NCI-H524 (cell line): ENCODE measurements around the gene ZNF366.

Experiments
- DNase-seq, 2 experiments: peaks; one replicate each; lab custom pipeline; 2025; lab: John Stamatoyannopoulos, UW

The ZNF366 gene

DNA sequence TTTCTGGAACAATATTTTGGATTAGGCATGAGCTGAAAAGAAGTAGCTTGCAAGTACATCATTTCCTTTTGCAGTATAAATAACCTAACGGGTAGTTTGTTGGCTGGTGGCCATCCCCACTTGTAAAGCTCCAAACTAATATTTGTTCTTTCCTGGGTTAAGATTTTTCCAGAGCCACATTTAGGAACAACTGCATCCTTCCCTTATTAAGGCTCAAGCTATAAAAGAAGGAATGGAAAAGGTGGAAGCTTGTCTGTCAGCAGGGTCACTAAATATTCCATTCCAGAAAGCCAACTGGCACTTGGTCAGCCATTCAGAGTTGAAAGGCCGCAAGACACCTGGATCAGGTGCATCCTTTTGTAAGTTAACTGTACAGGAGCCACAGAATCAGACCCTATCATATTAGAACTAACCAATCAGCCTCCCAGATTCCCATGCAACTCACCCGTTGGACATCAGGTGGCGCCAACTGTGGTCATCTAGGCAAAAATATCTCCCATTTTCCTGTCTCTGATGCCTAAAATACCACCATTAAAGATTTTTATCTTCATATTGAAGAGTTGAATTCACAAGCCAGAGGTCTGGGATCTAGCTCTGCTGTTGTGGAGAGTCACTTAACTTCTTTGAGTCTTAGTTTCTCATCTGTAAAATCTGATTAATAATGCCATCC is 104.1 kb downstream of the ZNF366 start:
- DNase-seq, result no peak

DNA sequence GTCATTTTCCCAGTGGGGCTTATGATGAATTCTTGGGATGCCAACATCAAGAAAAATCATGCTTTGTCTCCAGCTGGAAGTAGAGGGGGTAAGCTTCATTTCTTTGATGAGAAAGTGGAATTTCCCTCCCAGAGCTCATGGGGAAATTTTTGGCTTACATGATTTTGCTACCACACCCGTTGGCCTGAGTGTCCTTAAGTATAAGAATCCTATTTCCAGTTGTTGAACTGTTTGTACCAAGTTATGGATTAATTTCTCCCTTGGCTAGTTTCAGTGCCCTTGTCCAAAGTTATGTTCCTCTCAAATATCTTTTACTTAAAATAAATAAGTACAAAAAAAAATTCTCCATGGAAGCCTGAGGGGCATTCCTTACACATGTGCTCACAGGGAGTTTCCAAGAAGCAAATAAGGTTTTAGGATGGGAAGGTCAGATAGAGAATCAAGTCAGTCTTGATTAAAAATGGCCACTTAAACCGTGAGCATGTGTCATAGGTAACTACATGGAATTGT is 104.8 kb downstream of the ZNF366 start:
- no peak for DNase-seq

DNA sequence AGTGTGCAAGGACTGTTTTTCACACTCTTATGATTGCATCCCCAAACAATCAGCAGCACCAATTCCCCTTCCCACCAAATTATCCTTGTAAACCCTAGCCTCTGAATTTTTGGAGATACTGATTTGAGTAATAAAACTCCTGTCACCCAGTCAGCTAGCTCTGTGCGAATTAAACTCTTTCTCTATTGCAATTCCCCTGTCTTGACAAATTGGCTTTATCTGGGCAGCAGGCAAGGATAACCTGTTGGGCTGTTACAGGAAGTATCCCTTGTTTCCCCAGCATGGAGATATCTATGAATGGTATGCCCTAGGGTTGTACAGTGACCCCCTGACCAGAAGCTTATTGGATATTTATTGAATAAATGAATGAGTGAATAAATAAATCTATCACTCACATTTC is 106.3 kb downstream of the ZNF366 start:
- no peak for DNase-seq

DNA sequence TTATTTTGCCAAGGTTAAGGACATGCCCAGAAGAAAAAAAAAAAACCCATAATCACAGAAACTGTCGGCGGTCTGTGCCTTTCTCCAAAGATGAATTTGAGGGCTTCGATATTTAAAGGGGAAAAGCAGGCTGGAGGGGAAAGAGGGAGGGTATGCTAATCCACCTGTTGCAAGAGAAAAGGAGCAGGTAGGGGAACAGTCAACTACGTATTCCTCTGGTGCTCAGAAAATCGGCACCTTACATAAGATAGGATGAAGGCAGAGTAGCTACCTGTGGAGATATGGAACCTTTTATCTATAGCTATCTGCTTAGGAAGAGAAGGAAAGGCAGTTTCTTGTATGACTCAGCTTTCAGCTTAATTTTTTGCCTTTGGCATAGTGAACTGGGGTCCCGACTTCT is 109.4 kb downstream of the ZNF366 start:
- no peak for DNase-seq

DNA sequence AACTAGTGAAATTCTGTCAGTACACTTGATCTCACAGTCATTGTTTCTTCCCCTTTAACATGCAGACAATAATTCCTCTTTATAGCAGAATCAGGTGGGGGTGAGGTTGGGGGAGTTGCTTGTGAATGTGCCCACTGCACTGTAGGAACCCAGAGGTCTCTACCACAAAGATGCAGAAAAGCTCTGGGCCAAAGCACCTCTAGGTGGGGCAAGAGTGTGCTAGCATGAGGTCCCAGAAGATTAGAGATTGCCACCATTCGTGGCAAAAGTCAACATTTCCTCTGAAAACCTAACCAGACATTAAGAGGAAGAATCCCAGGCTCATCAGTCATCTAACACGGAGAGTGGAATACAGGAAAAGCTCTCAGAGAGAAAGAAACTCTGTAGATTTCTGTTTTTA is 112.5 kb downstream of the ZNF366 start:
- DNase-seq, result no peak

DNA sequence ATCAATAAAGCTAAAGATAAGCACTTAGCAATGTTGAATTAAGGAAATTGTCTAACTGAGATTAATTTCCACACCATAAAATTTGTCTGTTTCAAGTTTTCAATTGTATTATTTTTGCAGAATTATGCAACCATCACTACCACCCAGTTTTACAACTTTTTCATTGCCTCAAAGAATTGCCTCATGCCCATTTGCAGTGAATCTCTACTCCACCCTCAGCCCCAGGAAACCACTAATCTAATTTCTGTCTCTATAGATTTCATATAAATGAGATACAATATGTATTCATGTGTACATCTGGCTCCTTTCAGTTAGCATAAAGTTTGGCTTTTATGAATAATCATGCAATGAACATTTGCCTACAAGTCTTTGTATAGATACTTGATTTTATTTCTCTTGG is 114.2 kb downstream of the ZNF366 start:
- no peak for DNase-seq
